Measurements from ENCODE around the gene FAS. TPM values are rescaled to one million over a fixed set of nuclear protein-coding genes. Genes with fewer than 3 reads are reported as not detected.
A peak's percentile ranks its signal among the peaks of the same experiment; 100 is the strongest.

Gene FAS
- total RNA-seq, 4 donors from 2014 or later: 9.0 to 58.5 (median 53.6) TPM

DNA sequence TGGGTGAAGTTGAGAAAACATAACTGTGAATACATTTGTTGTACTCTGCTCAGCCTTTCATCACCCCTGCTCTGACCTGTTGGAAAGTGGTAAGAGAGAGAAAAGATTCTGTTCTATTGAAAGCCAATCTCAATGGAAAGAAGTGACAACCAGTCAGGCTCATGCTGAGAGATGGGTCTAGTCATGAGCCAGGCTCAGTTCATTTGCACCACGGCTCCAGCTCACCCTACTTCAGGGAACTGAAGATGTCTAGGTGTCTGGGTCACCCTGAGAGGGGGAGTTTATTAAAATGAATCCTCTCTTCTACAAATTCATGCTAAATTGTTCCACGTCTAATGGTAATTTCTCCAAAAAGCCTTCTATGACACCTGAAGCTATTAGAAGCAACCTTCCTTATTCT lies 12.1 kb upstream of the FAS start:
- Histone ChIP-seq H3K27ac (peak overlapping the region; percentile 72 to 83 (median 76)), H3K4me3 (no peak overlapping the region), H3K27me3 (no peaks in the 10 kb centered on the region), H3K9me3 (no peaks in the 10 kb centered on the region), H3K4me1 (peaks cover 13 to 50% (median 21%) of the 10 kb centered on the region in 4 donors), H3K36me3 (no peaks in the 10 kb centered on the region)
- no peak for TF ChIP-seq EP300 (IDR thresholded peaks at IDR 0.05; ENCODE audit: low read depth)
- TF ChIP-seq, protein P1, sequence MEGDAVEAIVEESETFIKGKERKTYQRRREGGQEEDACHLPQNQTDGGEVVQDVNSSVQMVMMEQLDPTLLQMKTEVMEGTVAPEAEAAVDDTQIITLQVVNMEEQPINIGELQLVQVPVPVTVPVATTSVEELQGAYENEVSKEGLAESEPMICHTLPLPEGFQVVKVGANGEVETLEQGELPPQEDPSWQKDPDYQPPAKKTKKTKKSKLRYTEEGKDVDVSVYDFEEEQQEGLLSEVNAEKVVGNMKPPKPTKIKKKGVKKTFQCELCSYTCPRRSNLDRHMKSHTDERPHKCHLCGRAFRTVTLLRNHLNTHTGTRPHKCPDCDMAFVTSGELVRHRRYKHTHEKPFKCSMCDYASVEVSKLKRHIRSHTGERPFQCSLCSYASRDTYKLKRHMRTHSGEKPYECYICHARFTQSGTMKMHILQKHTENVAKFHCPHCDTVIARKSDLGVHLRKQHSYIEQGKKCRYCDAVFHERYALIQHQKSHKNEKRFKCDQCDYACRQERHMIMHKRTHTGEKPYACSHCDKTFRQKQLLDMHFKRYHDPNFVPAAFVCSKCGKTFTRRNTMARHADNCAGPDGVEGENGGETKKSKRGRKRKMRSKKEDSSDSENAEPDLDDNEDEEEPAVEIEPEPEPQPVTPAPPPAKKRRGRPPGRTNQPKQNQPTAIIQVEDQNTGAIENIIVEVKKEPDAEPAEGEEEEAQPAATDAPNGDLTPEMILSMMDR (IDR thresholded peaks at IDR 0.05): no peak
- DNase-seq: no peak
- in situ Hi-C loops (cut with MboI; ENCODE audit: low pct_ligation_motif_present in 1 of 4, low pct_unique_long_range_greater_than_20kb in 1 of 4, low sequenced_read_pairs in 3 of 4) (no loop called here), intact Hi-C loops (cut with DNase I; ENCODE audit: low total_unique reads) (no loop called here)
- 92 to 100% methylated on average over 1 to 2 of the region's 2 CpGs for WGBS, 2 donors (ENCODE audit: low coverage in 1 of 2)

DNA sequence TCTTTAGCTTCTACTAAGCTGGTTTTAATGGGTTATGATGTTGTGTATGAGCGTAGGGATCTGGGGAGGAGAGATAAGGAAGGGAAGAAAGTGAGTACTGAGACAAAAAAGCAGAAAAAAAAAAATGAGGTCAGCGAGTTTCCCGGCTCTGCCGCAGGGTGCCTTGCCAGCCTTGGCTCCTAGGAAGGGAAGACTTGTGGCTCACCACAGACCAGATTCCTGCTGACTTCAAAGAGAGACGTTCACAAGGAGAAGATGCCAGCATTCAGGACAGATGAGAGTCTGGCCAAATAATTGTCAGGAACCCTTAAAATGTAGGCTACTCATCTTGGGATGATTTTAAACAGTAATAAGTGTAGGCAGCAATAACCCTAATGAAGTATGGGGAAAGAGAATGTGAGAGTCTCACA lies 11.4 kb upstream of the FAS start:
- no peaks in the 10 kb centered on the region for H3K36me3 ChIP-seq
- no peaks in the 10 kb centered on the region for H3K9me3 ChIP-seq
- H3K4me3 ChIP-seq: no peak overlapping the region
- no peak for DNase-seq
- TF ChIP-seq, protein P1 (IDR thresholded peaks at IDR 0.05): no peak
- TF ChIP-seq EP300 (IDR thresholded peaks at IDR 0.05; ENCODE audit: low read depth) (peak; percentile 45), POLR2A (IDR thresholded peaks at IDR 0.05) (no peak), POLR2AphosphoS5 (IDR thresholded peaks at IDR 0.05) (peak; percentile 54 to 76 (median 66))
- H3K27ac ChIP-seq: peak overlapping the region; percentile 72 to 83 (median 76)
- intact Hi-C loops (cut with DNase I; ENCODE audit: low total_unique reads) (no loop called here), in situ Hi-C loops (cut with MboI; ENCODE audit: low pct_ligation_motif_present in 1 of 4, low pct_unique_long_range_greater_than_20kb in 1 of 4, low sequenced_read_pairs in 3 of 4) (no loop called here)
- peaks cover 13 to 53% (median 25%) of the 10 kb centered on the region in 4 donors for H3K4me1 ChIP-seq
- no peaks in the 10 kb centered on the region for H3K27me3 ChIP-seq
- 49 to 72% methylated on average over 5 of the region's 5 CpGs for WGBS, 2 donors (ENCODE audit: low coverage in 1 of 2)

DNA sequence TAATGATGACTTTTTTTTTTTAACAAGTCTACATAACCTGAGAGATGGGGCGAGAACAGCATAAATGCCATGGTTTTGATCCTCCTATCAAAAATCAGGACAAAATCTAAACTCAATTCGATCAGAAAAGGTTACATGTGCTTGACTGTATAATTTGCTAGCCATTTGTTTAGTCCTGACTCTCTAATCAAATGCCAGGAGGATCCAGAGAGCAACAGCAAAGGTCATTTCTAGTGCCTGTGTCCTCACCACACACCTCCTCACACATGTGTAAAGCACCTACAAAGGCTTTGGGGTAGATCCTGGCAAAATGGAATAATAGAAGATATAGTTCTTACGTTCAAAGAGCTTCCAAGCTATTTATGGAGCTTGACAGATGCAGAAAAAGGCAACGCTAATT lies 11.0 kb upstream of the FAS start:
- H3K27me3 ChIP-seq: no peaks in the 10 kb centered on the region
- H3K27ac ChIP-seq: peak overlapping the region; percentile 72 to 83 (median 76)
- intact Hi-C loops (cut with DNase I; ENCODE audit: low total_unique reads) (no loop called here), in situ Hi-C loops (cut with MboI; ENCODE audit: low pct_ligation_motif_present in 1 of 4, low pct_unique_long_range_greater_than_20kb in 1 of 4, low sequenced_read_pairs in 3 of 4) (loop anchor here in 1 of 4 donors (10.0 kb wide), 1 partner anchor 45 kb away; no protein-coding TSS in a partner anchor)
- no peak for TF ChIP-seq POLR2AphosphoS5 (IDR thresholded peaks at IDR 0.05)
- H3K4me1 ChIP-seq: peaks cover 13 to 51% (median 26%) of the 10 kb centered on the region in 4 donors
- WGBS, 2 donors (ENCODE audit: low coverage in 1 of 2): 79 to 91% methylated on average over 4 of the region's 4 CpGs
- H3K4me3 ChIP-seq: no peak overlapping the region
- no peaks in the 10 kb centered on the region for H3K36me3 ChIP-seq
- H3K9me3 ChIP-seq: no peaks in the 10 kb centered on the region
- DNase-seq: no peak

DNA sequence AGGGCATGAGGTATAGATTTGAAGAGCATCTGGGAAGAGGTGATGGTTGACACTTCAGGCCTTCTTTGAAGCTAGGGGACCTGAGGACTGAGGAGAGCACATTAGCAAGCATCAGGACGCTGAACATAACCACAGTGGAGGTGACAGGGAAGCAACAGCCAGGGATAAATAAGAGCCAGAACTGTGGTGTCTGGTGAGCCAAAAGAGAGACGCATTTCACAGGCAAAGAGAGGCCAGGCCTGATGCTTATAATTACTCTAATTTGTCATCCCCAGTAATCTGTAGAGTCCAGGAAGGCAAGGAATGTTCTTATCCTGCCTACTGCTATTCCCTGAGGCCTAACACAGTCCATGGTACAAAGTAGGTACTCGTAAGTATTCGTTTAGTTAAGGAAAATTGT lies 10.4 kb upstream of the FAS start:
- intact Hi-C loops (cut with DNase I; ENCODE audit: low total_unique reads): no loop called here
- peaks cover 13 to 53% (median 27%) of the 10 kb centered on the region in 4 donors for H3K4me1 ChIP-seq
- no peak for DNase-seq
- in situ Hi-C loops (cut with MboI; ENCODE audit: low pct_ligation_motif_present in 1 of 4, low pct_unique_long_range_greater_than_20kb in 1 of 4, low sequenced_read_pairs in 3 of 4): loop anchor here in 1 of 4 donors (10.0 kb wide), 1 partner anchor 45 kb away; no protein-coding TSS in a partner anchor
- H3K36me3 ChIP-seq: no peaks in the 10 kb centered on the region
- H3K27me3 ChIP-seq: no peaks in the 10 kb centered on the region
- 80 to 82% methylated on average over 3 to 4 of the region's 4 CpGs for WGBS, 2 donors (ENCODE audit: low coverage in 1 of 2)
- no peak overlapping the region for H3K4me3 ChIP-seq
- H3K27ac ChIP-seq: peak overlapping the region; percentile 72 to 83 (median 76)
- no peak for TF ChIP-seq POLR2AphosphoS5 (IDR thresholded peaks at IDR 0.05)
- no peak for TF ChIP-seq POLR2A (IDR thresholded peaks at IDR 0.05)
- TF ChIP-seq, protein P1 (IDR thresholded peaks at IDR 0.05): no peak
- TF ChIP-seq EP300 (IDR thresholded peaks at IDR 0.05; ENCODE audit: low read depth): no peak
- no peaks in the 10 kb centered on the region for H3K9me3 ChIP-seq

DNA sequence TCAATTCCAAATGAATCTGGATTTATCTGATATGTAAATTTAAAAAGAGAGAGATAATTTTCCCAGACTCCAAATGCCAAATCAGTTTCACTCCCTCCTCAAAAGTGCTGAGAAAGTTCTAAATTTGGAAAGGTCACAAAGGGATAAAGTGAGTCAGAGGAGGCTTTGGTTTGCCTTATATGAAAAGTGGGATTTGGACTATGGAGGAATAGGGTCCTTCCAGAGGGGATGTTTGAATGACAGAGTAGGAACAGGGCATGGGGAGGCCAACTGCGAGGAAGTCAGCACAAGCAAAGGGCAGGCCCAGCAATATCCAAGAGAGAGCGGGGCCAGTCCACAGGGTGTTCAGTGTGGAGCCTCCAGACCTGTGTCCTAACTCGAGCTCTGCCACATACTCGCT lies 9.8 kb upstream of the FAS start:
- intact Hi-C loops (cut with DNase I; ENCODE audit: low total_unique reads) (no loop called here), in situ Hi-C loops (cut with MboI; ENCODE audit: low pct_ligation_motif_present in 1 of 4, low pct_unique_long_range_greater_than_20kb in 1 of 4, low sequenced_read_pairs in 3 of 4) (loop anchor here in 1 of 4 donors (10.0 kb wide), 1 partner anchor 46 kb away; no protein-coding TSS in a partner anchor)
- peaks cover 8 to 48% (median 27%) of the 10 kb centered on the region in 4 donors for H3K4me1 ChIP-seq
- DNase-seq: no peak
- WGBS, 2 donors (ENCODE audit: low coverage in 1 of 2): 62 to 92% methylated on average over 2 to 4 of the region's 4 CpGs
- no peaks in the 10 kb centered on the region for H3K36me3 ChIP-seq
- no peaks in the 10 kb centered on the region for H3K9me3 ChIP-seq
- H3K4me3 ChIP-seq: no peak overlapping the region
- TF ChIP-seq, protein P1 (IDR thresholded peaks at IDR 0.05): no peak
- TF ChIP-seq POLR2AphosphoS5 (IDR thresholded peaks at IDR 0.05) (no peak), POLR2A (IDR thresholded peaks at IDR 0.05) (no peak)
- H3K27ac ChIP-seq: peak overlapping the region; percentile 72 to 83 (median 76)
- H3K27me3 ChIP-seq: no peaks in the 10 kb centered on the region

Data from transverse colon (tissue), 4 donors.